Caco-2 (cell line): ENCODE measurements around the gene HHIPL1. TPM values are rescaled to one million over a fixed set of nuclear protein-coding genes. Genes with fewer than 3 reads are reported as not detected.

ENCODE experiments used
- BruUV-seq: library from RNA; stranded (reverse); fragments of 400-500 nt; replicated peaks from 2 replicates; lab custom pipeline; 2021; lab: Mats Ljungman, UMichigan
- CTCF ChIA-PET: fragments of 300-600 bp; sonication (Branson Sonifier 250); formaldehyde crosslinking; loops from one replicate; lab custom pipeline; 2022; ENCODE audit warnings: antibody characterized with exemption; lab: Charles Lee
- POLR2A ChIA-PET: fragments of 300-600 bp; sonication (Branson Sonifier 250); formaldehyde crosslinking; loops from one replicate; lab custom pipeline; 2022; ENCODE audit warnings: antibody characterized with exemption; lab: Charles Lee
- DNase-seq, 2 experiments: peaks; one replicate each; pipeline versions ENCODE4 v3.0.0 to v3.0.0-alpha.2; 2020 to 2022
- H3K27me3 ChIP-seq: replicated peaks from 2 replicates; pipeline ENCODE4 v1.6.0; 2011; ENCODE audit warnings: low read length; ENCODE audit not compliant: control insufficient read depth, insufficient read depth
- H3K36me3 ChIP-seq: 2 replicates; pipeline ENCODE4 v1.5.1; 2011; ENCODE audit warnings: low read length; ENCODE audit not compliant: control insufficient read depth, insufficient read depth
- H3K4me1 ChIP-seq: fragments of 250-450 bp; sonication (Bioruptor Pico); 2 replicates; pipeline ENCODE4 v1.5.1; 2020; ENCODE audit warnings: mild to moderate bottlenecking
- H3K4me3 ChIP-seq: 2 replicates; pipeline ENCODE4 v1.5.1; 2011; ENCODE audit warnings: low read depth, mild to moderate bottlenecking, control low read depth, low read length
- H3K9me3 ChIP-seq: fragments of 250-450 bp; sonication (Bioruptor Pico); 2 replicates; pipeline ENCODE4 v1.5.1; 2020; ENCODE audit warnings: mild to moderate bottlenecking, moderate library complexity
- H3K27ac Mint-ChIP-seq: one replicate; pipeline ENCODE4 v1.8.0; 2022; ENCODE audit warnings: mixed read lengths; ENCODE audit not compliant: unreplicated experiment
- H3K27me3 Mint-ChIP-seq: one replicate; pipeline ENCODE4 v1.8.0; 2022; ENCODE audit warnings: mixed read lengths; ENCODE audit not compliant: insufficient read depth, unreplicated experiment
- H3K36me3 Mint-ChIP-seq: one replicate; pipeline ENCODE4 v1.8.0; 2022; ENCODE audit warnings: mild to moderate bottlenecking, mixed read lengths; ENCODE audit not compliant: insufficient read depth, unreplicated experiment
- H3K4me1 Mint-ChIP-seq: one replicate; pipeline ENCODE4 v1.8.0; 2022; ENCODE audit warnings: low read depth, mixed read lengths; ENCODE audit not compliant: unreplicated experiment
- H3K4me3 Mint-ChIP-seq: one replicate; pipeline ENCODE4 v1.8.0; 2022; ENCODE audit warnings: mild to moderate bottlenecking, moderate library complexity, mixed read lengths; ENCODE audit not compliant: unreplicated experiment
- H3K9me3 Mint-ChIP-seq: one replicate; pipeline ENCODE4 v1.8.0; 2022; ENCODE audit warnings: mixed read lengths; ENCODE audit not compliant: unreplicated experiment
- intact Hi-C: fragments of 100-400 bp; cut with micrococcal nuclease; formaldehyde crosslinking; loops from one replicate; pipeline ENCODE4 v1.10.0; 2022; ENCODE audit not compliant: unreplicated experiment
- total RNA-seq: library from RNA; stranded (reverse); gene quantifications from 2 replicates; pipeline ENCODE4 v1.2.3, GENCODE V29; 2022
- TF ChIP-seq, protein P1 (sequence below), 2 experiments: fragments of 200-600 bp in 1 of 2; IDR thresholded peaks; 1 replicate in 1 of 2; 2 replicates in 1 of 2; pipeline versions ENCODE4 v1.5.1 to v1.8.0; 2011 to 2022; ENCODE audit warnings: antibody characterized with exemption in 1 of 2, control low read depth in 1 of 2, inconsistent platforms in 1 of 2, low read depth in 1 of 2, low read length in 1 of 2, mild to moderate bottlenecking in 1 of 2, moderate library complexity in 1 of 2; ENCODE audit not compliant: insufficient read depth in 1 of 2, severe bottlenecking in 1 of 2, unreplicated experiment in 1 of 2

HHIPL1 gene
- total RNA-seq, 1 experiment from 2014 or later, result 2.9 TPM

DNA sequence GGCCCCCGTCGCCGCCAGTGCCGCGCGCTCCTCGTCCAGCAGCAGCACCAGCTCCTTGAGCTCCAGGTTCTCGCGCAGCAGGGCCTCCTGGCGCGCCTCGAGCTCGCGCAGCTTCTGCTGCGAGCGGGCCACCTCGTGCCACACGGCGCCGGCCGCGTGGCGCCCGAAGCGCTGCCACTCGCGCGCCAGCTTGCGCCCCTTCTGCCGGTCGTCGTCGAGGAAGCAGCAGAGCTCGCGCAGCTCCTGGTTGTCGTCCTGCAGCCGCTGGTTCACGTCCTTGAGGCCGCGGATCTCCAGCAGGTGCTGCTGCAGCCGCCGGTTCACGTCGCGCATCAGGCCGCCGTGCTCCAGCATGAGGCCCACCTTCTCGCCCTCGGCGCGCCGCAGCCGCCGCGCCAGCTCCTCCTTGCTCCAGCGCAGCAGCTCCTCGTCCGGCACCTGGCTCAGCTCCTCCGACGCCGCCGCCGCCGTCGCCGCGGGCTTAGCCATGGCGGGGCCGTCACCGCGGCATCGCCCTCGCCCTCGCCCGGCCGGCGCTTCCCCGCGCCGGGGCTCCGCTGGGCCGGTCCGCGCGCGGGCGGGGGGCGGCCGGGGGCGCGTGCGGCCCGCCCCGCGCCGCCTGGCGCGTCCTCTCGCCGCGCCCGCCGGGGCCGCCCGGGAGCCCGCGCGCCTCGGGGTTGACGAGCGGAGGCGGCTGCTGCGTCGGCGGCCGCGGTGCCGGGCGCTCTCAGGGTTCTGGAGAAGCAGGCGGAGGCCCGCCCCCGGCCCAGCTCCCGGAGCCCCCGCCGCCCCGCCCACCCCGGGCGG, 41.3 kb upstream of the HHIPL1 start, which contains the start of gene CCDC85C:
Gene CCDC85C, minus strand, starts transcription at position 737 of the 807 bp plus-strand sequence. Its CDS starts 248 bp downstream, at position 489.
- ChIA-PET CTCF (interaction anchor here (0.8 to 3.1 kb wide), 3 partner anchors 24 to 78 kb away, joined by 3 to 12 read pairs (median 4); no protein-coding TSS in a partner anchor), POLR2A (interaction anchor here (0.5 to 2.9 kb wide), 10 partner anchors 11 to 146 kb away, joined by 3 to 12 read pairs (median 4); partner anchors contain the start of genes CCNK and SETD3)
- peaks cover 36% of the 10 kb centered on the region for H3K4me1 ChIP-seq
- H3K4me3 ChIP-seq, result peak within 1 kb of the TSS; percentile 81
- H3K36me3 ChIP-seq, result no peaks in the 10 kb centered on the region
- no TSS peak for BruUV-seq
- intact Hi-C loops, result loop anchor here (1.0 to 5.0 kb wide), 4 partner anchors 19 to 80 kb away; partner anchors contain the start of gene CYP46A1
- Mint-ChIP-seq H3K27ac (no peak within 1 kb of the TSS), H3K27me3 (no peaks in the 10 kb centered on the region), H3K4me3 (peak within 1 kb of the TSS; percentile 88), H3K36me3 (no peaks in the 10 kb centered on the region), H3K4me1 (peaks cover 28% of the 10 kb centered on the region), H3K9me3 (no peaks in the 10 kb centered on the region)
- no peaks in the 10 kb centered on the region for H3K9me3 ChIP-seq
- no peaks in the 10 kb centered on the region for H3K27me3 ChIP-seq
- DNase-seq, result peak; percentile 47 to 48
- TF ChIP-seq, protein P1, sequence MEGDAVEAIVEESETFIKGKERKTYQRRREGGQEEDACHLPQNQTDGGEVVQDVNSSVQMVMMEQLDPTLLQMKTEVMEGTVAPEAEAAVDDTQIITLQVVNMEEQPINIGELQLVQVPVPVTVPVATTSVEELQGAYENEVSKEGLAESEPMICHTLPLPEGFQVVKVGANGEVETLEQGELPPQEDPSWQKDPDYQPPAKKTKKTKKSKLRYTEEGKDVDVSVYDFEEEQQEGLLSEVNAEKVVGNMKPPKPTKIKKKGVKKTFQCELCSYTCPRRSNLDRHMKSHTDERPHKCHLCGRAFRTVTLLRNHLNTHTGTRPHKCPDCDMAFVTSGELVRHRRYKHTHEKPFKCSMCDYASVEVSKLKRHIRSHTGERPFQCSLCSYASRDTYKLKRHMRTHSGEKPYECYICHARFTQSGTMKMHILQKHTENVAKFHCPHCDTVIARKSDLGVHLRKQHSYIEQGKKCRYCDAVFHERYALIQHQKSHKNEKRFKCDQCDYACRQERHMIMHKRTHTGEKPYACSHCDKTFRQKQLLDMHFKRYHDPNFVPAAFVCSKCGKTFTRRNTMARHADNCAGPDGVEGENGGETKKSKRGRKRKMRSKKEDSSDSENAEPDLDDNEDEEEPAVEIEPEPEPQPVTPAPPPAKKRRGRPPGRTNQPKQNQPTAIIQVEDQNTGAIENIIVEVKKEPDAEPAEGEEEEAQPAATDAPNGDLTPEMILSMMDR (IDR thresholded peaks at IDR 0.05; ENCODE audit: insufficient read depth in 1 of 2, low read depth in 1 of 2, low read length in 1 of 2, severe bottlenecking in 1 of 2, unreplicated experiment in 1 of 2), result no peak

DNA sequence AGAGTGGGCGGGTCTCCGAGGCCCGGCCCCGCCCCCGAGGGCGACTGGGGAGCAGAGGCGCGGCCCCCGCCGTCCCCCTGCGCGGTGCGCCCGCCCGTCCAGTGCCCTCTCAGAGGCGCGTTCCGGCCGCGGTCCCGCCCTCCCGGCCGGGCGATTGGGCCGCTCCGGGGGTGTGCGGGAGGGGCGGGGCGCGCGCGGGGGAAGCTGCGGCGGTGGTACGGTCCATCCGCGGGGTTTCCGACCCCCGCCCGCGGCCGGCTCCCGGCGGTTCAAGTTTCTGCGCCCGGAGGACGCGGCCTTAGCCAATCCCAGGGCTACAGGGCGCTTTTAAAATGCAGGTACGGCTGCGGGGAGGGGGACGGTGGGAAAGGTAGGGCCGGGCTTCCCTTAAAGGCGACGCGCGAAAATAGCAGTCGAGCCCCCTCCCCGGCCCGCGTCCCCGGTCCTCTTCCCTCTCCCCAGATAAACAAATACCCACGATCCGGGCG, 40.6 kb upstream of the HHIPL1 start:
- Mint-ChIP-seq H3K27ac (no peak overlapping the region), H3K4me1 (peaks cover 21% of the 10 kb centered on the region), H3K4me3 (peak overlapping the region; percentile 71), H3K9me3 (no peaks in the 10 kb centered on the region), H3K36me3 (no peaks in the 10 kb centered on the region), H3K27me3 (no peaks in the 10 kb centered on the region)
- DNase-seq, result peak; percentile 94 to 99
- CTCF ChIA-PET, result interaction anchor here (0.7 to 3.1 kb wide), 2 partner anchors 30 to 79 kb away, joined by 5 to 12 read pairs; no protein-coding TSS in a partner anchor
- no peaks in the 10 kb centered on the region for H3K9me3 ChIP-seq
- intact Hi-C loops, result loop anchor here (1.0 to 5.0 kb wide), 4 partner anchors 18 to 81 kb away; partner anchors contain the start of gene CYP46A1
- BruUV-seq, result no TSS peak
- no peaks in the 10 kb centered on the region for H3K36me3 ChIP-seq
- TF ChIP-seq, protein P1 (IDR thresholded peaks at IDR 0.05; ENCODE audit: insufficient read depth in 1 of 2, low read depth in 1 of 2, low read length in 1 of 2, severe bottlenecking in 1 of 2, unreplicated experiment in 1 of 2), result no peak
- POLR2A ChIA-PET, result interaction anchor here (0.5 to 2.9 kb wide), 9 partner anchors 16 to 146 kb away, joined by 3 to 12 read pairs (median 5); partner anchors contain the start of genes CCNK and SETD3
- H3K4me1 ChIP-seq, result peaks cover 30% of the 10 kb centered on the region
- H3K4me3 ChIP-seq, result peak overlapping the region; percentile 81
- H3K27me3 ChIP-seq, result no peaks in the 10 kb centered on the region

DNA sequence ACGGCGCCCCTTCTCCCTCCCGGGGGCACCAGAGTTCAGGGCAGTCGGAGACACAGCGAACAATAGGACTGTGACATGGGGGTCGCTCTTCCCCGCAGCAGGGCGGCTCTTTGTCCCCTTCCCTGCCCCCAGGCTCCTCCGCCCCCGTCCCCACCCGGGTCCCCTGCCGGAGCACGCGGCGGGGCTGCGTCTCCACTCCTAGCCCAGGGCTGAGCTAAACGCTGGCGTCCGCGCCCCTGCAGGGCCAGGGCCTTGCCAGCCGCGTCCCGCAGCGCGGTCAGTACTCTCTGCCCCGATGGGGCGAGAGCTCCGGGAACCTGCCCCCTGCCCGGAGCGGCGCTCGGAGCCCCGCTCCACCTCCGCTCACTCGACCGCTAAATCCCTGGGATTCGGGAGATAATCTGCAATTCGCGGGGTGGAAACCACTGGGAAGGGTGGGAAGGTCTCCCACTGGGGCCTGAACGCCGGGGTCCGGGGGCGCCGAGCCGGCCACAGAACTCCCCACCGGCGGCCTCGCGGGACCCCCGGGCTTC, 40.1 kb upstream of the HHIPL1 start:
- peaks cover 25% of the 10 kb centered on the region for H3K4me1 ChIP-seq
- H3K36me3 Mint-ChIP-seq, result no peaks in the 10 kb centered on the region
- DNase-seq, result peak in 1 of 2 experiments; percentile 56
- ChIA-PET POLR2A (interaction anchor here (1.5 to 2.9 kb wide), 3 partner anchors 33 to 124 kb away, joined by 6 to 12 read pairs (median 10); partner anchors contain the start of genes CCNK and SETD3), CTCF (interaction anchor here (0.6 to 3.1 kb wide), 5 partner anchors 20 to 286 kb away, joined by 3 to 12 read pairs (median 5); no protein-coding TSS in a partner anchor)
- H3K4me1 Mint-ChIP-seq, result peaks cover 21% of the 10 kb centered on the region
- TF ChIP-seq, protein P1 (IDR thresholded peaks at IDR 0.05; ENCODE audit: insufficient read depth in 1 of 2, low read depth in 1 of 2, low read length in 1 of 2, severe bottlenecking in 1 of 2, unreplicated experiment in 1 of 2), result no peak
- no peaks in the 10 kb centered on the region for H3K27me3 Mint-ChIP-seq
- peak overlapping the region; percentile 81 for H3K4me3 ChIP-seq
- H3K27ac Mint-ChIP-seq, result no peak overlapping the region
- H3K27me3 ChIP-seq, result no peaks in the 10 kb centered on the region
- no peaks in the 10 kb centered on the region for H3K36me3 ChIP-seq
- H3K9me3 Mint-ChIP-seq, result no peaks in the 10 kb centered on the region
- BruUV-seq, result no TSS peak
- no peaks in the 10 kb centered on the region for H3K9me3 ChIP-seq
- intact Hi-C loops, result loop anchor here (1.0 to 5.0 kb wide), 4 partner anchors 18 to 82 kb away; partner anchors contain the start of gene CYP46A1
- peak overlapping the region; percentile 71 for H3K4me3 Mint-ChIP-seq
